ENCODE data around the gene LRPAP1. TPM values are rescaled to one million over a fixed set of nuclear protein-coding genes. Genes with fewer than 3 reads are reported as not detected.

Gene LRPAP1
- total RNA-seq, 1 donor from 2014 or later, result 121 TPM

DNA sequence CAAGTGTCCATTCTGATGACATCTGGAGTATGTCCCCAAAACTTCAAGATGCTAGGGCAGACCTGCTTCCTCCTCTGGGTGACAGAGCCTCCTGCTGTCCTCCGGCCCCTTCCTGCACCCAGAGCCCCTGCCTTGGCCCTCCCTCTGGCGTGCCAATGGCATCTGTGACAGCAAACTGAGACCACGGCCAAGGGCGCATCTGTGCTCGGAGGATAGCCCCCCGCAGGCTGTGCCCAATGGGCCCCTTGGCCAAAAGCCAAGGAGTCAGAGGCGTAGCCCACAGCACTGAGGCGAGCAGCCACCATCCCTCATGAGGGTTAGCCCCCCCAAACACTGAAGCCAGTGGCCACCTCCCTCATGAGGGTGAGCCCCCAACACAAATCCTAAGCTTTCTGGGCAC lies 7.9 kb downstream of the LRPAP1 start:
- Mint-ChIP-seq H3K4me3 (no peak overlapping the region), H3K36me3 (peaks cover 3% of the 10 kb centered on the region), H3K4me1 (no peaks in the 10 kb centered on the region), H3K27me3 (ENCODE audit: low read depth) (no peaks in the 10 kb centered on the region), H3K27ac (no peak overlapping the region), H3K9me3 (no peaks in the 10 kb centered on the region)
- TF ChIP-seq, protein P1, sequence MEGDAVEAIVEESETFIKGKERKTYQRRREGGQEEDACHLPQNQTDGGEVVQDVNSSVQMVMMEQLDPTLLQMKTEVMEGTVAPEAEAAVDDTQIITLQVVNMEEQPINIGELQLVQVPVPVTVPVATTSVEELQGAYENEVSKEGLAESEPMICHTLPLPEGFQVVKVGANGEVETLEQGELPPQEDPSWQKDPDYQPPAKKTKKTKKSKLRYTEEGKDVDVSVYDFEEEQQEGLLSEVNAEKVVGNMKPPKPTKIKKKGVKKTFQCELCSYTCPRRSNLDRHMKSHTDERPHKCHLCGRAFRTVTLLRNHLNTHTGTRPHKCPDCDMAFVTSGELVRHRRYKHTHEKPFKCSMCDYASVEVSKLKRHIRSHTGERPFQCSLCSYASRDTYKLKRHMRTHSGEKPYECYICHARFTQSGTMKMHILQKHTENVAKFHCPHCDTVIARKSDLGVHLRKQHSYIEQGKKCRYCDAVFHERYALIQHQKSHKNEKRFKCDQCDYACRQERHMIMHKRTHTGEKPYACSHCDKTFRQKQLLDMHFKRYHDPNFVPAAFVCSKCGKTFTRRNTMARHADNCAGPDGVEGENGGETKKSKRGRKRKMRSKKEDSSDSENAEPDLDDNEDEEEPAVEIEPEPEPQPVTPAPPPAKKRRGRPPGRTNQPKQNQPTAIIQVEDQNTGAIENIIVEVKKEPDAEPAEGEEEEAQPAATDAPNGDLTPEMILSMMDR (IDR thresholded peaks at IDR 0.05; ENCODE audit: unreplicated experiment), result no peak
- no peak for DNase-seq (ENCODE audit: low spot score in 2 of 2, unreplicated experiment in 2 of 2)

DNA sequence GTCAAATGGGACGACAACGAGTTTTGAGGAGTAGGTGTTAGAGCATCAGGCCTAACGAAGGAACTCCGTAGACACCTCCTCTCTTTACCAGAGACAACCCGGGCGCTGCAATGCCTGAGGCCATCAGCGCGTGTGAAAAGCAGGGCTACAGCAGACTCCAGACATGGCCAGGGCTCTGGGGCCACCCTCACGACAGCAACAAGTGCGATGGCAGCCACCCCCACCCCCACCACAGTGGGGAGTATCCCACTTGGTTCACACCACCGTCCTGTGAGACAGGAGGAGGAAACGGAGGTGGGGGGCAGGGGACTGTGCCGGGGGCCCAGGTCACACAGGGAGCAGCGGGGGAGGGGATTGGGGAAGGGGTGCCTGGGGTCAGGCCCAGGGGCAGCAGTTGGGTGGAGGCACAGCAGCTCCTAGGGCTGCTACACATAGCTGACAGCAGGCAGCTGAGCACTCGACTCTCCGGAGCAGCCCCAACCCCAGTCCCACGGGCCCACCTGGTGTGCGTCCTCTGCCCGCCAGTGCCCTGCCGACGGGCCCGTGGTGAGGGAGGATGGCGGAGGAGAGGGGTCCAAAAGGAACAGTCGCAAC lies 8.5 kb downstream of the LRPAP1 start:
- TF ChIP-seq, protein P1 (IDR thresholded peaks at IDR 0.05; ENCODE audit: unreplicated experiment), result no peak

DNA sequence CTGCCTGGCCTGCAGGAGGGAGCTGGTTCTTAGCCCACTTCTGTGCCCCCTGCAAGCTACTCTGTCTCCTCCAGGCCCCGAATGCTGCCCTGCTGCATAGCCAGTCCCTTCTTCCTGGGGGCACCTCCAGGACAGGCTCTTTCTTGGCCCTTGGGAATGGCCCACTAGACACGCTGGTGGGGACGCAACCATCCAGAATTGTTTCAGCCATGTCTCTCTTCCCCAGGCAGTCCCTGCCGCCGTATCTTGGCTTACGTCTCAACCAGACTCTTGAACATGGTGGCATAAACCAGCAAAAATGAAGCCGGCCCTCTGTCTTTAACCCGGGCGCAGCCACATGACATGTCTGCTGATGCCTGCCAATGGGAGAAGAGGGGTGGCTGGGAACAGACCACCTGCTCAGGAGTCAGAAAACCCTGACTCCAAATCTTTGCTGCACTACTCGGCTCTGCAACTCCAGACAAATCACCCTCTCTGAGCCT lies 9.0 kb downstream of the LRPAP1 start:
- TF ChIP-seq, protein P1 (IDR thresholded peaks at IDR 0.05; ENCODE audit: unreplicated experiment), result no peak
- no peaks in the 10 kb centered on the region for H3K4me1 Mint-ChIP-seq
- peaks cover 4% of the 10 kb centered on the region for H3K36me3 Mint-ChIP-seq
- DNase-seq (ENCODE audit: low spot score in 2 of 2, unreplicated experiment in 2 of 2), result no peak
- no peaks in the 10 kb centered on the region for H3K9me3 Mint-ChIP-seq
- H3K4me3 Mint-ChIP-seq, result no peak overlapping the region
- H3K27me3 Mint-ChIP-seq (ENCODE audit: low read depth), result no peaks in the 10 kb centered on the region
- no peak overlapping the region for H3K27ac Mint-ChIP-seq

More for the DNA sequence above, 8.5 kb downstream of the LRPAP1 start:
- no peak for DNase-seq (ENCODE audit: low spot score in 2 of 2, unreplicated experiment in 2 of 2)
- Mint-ChIP-seq H3K4me1 (no peaks in the 10 kb centered on the region), H3K27me3 (ENCODE audit: low read depth) (no peaks in the 10 kb centered on the region), H3K4me3 (no peak overlapping the region), H3K27ac (no peak overlapping the region), H3K9me3 (no peaks in the 10 kb centered on the region), H3K36me3 (peaks cover 5% of the 10 kb centered on the region)

DNA sequence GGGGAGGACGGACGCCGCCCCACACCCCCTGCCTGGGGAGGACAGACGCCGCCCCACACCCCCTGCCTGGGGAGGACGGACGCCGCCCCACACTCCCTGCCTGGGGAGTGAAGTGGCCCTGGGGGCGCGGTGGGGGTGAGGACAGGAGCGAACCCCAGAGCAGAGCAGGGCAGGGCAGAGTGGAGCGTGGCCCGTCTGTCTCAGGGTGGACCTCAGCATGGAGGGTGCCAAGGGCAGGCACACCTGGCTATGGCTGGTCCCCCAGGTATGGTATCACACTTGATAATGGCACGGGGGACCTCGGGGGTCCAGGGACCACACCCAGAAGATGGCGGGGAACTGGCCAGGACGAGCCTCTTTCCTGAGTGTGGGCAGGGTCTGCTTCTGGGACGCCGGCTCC lies 9.6 kb downstream of the LRPAP1 start:
- no peaks in the 10 kb centered on the region for H3K27me3 Mint-ChIP-seq (ENCODE audit: low read depth)
- TF ChIP-seq, protein P1 (IDR thresholded peaks at IDR 0.05; ENCODE audit: unreplicated experiment), result no peak
- no peak overlapping the region for H3K4me3 Mint-ChIP-seq
- peaks cover 2% of the 10 kb centered on the region for H3K36me3 Mint-ChIP-seq
- H3K9me3 Mint-ChIP-seq, result no peaks in the 10 kb centered on the region
- no peak overlapping the region for H3K27ac Mint-ChIP-seq
- H3K4me1 Mint-ChIP-seq, result no peaks in the 10 kb centered on the region
- DNase-seq (ENCODE audit: low spot score in 2 of 2, unreplicated experiment in 2 of 2), result no peak

DNA sequence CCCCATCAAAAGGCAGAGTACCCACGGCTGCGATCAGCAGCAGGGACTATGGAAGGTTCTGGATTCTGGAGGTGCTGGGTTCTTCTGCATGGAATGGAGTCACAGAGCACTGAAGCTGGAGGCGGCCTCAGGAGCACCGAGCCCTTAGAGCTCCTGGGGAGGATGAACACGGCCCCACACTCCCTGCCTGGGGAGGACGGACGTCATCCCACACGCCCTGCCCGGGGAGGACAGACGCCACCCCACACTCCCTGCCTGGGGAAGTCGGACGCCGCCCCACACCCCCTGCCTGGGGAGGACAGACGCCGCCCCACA lies 9.9 kb downstream of the LRPAP1 start:
- Mint-ChIP-seq H3K27me3 (ENCODE audit: low read depth) (no peaks in the 10 kb centered on the region), H3K27ac (no peak overlapping the region), H3K4me1 (no peaks in the 10 kb centered on the region), H3K9me3 (no peaks in the 10 kb centered on the region), H3K36me3 (peaks cover 4% of the 10 kb centered on the region), H3K4me3 (no peak overlapping the region)
- TF ChIP-seq, protein P1 (IDR thresholded peaks at IDR 0.05; ENCODE audit: unreplicated experiment), result no peak
- DNase-seq (ENCODE audit: low spot score in 2 of 2, unreplicated experiment in 2 of 2), result no peak

Measured in mesothelial cell of epicardium (in vitro differentiated cells).